Stimulated activated CD8-positive, alpha-beta memory T cell treated with anti-CD3 and anti-CD28 coated beads, Interleukin-12 subunit alpha, Interleukin-12 subunit beta, amount 100 ng/mL, for 24 hours (primary cell): ENCODE measurements around the gene PGA5.

Experiments
- DNase-seq: peaks from one replicate; pipeline ENCODE4 v3.0.0-alpha.2; 2020; ENCODE audit errors: extremely low read depth

PGA5 gene

DNA sequence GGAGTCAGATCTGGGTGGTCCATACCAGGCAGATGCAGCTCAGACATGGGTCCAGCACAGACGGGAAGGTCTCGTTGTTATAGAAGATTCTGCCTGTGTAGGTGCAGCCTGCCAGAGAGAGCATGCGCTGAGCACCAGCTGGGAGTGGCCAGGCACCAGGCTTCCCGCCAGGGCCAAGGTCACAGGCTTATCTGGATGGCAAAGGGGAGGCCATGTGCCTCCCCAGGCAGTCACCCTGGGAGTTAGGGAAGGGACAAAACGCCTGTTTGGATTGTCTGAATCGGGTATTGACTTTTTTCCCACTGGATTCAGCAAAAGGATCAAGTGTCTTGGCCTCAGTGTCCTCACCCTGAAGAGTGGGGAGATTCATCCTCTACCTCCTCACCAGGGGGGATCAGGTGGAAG, 26.5 kb downstream of the PGA5 start:
- no peak for DNase-seq

DNA sequence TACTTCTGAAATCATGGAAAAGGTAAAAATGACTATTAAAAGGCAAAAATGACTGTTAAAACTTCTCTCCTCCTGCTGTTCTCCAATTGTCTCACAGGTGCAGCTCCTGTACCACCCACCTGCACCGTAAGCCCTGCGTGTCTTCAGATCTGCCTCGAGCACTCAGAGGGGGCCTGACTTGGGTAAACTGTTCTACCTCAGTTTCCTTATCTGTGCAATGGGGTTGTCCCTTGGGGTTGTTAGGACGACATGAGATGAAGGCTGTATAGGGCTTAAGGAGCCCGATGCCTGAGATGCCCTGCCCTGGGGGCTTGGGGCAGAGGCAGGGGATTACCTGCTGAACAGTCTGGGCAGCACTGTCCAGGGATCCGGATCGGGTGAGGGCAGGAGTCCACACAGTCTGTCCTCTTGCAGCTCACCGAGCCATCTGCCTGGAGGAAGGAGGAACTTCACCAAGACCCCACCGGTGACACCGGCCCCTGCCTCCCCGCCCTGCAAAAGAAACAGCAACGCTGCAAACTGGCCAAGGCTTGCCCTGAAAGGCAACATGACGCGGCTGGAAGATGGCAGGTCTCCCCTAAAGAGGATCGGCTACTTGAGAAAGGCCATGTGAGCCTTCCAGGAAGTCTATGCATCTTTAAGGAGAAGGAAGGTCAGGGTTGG, 27.7 kb downstream of the PGA5 start:
- DNase-seq, result no peak

DNA sequence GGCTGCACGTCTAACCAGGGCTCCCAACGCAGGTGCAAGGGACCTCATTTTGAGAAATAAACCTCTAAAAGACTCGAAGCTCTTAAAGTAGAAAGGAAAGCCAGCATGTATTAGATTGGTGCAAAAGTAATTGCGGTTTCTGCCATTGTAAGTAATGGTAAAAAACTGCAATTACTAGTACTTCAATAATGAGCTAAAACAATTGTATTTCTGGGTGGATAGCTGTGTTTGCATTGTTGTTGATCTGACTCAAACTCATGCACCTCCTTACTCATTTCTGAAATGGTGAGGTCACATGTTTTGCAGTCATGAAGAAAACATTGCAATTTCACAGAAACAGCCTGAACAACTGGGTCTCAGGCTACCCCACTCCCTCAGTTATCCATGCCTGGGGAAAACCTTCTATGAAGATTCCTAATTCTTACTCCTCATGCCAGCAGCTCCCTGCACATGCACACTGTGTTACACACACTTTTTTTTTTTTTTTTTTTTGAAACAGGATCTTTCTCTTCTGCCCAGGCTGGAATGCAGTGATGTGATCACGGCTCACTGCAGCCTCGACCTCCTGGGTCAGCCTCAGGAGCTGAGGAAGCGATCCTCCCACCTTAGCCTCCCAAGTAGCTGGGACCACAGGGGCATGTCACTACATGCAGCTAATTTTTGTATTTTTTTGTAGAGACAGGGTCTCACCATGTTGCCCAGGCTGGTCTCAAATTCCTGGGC, 29.5 kb downstream of the PGA5 start:
- no peak for DNase-seq

DNA sequence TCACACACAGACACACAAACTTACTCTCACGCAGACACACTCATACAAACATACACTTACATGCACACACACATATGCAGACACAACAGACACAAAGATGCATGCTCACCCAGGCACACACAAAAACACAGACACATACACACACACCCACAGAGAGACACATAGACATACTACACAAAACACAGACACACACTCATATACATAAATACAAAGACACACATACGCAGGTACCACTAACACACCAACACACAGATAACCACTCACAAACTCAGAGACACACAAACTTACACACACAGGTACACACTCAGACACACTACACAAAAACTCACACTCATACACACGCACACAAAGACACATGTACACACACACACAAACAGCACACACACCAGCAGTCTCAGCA, 31.8 kb downstream of the PGA5 start:
- DNase-seq, result no peak

DNA sequence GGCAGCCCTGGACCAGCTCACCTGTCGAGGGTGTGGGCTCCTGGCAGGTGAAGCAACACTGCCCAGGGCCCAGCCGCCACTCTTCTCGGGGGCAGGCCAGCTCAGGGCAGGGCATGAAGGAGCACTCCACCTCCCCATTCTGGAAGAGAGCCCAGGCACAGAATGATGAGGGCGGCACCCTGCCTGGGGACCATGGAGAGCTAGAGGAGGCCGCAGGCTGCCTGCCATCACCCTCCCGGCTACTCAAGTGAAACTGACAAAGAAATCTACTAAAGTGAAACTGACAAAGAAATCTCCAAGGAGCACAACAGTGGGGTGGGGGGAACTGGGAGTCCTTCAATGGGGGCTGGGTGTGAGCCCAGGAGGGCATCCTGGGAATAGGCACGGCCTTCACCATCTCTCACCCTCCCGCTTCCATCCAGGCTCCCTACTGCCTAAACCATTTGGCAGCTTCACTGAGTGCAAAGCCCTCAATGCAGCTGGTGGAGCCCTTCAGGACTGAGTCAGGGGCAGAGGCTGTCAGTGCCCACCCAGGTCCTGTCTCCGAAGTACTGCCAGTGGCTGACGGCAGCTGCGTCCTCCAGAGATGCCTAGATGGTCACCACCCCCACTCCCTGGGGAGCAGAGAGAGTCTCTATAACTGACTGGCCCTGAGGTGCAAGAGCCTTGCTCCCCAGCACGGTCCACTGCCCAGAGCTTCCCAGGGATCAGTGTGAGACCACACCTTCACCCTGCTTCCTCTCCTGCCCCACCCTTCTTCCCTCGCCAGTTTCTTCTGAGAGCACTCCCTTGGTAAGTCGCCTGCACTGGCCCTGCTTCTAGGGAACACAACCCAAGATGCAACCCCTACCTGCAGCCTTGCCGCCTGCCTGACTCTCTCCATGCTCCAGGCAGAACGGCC, 32.5 kb downstream of the PGA5 start:
- no peak for DNase-seq

DNA sequence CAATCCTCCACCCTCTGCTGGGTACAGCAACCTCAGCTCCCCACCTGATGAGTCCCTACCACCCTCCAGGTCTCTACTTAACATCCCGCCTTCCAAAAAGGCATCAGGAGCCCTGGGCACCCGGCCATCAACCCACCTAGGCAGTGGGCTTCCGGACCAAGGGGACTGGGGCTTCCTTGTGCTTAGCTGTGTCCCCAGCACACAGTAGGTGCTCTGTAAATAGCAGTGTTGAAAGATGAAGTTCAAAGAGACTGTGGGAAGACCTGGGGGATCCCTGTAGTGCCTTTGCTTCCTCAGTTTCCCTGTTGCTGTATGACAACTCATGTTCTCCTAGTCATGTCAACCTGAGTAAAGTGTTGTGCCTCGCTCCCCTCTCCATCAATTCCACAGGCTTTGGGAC, 33.1 kb downstream of the PGA5 start:
- no peak for DNase-seq

DNA sequence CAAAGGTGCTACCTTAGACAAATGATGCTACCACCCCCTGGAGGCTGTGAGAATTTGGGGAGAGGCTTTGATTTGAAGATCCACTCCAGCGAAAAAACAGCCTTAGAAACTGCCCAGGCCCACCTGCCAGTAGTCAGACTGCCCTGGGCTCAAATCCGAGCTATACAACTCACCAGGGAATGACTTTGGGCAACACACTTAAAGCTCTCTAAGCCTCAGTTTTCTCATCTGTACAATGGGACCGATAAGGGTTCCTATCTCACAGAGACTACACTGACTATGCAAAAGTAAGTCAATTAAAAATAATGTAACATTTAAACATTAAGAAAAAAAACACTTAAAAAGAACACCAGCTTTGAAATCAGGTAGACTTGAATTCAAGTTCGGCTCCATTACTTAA, 34.2 kb downstream of the PGA5 start:
- DNase-seq, result no peak

DNA sequence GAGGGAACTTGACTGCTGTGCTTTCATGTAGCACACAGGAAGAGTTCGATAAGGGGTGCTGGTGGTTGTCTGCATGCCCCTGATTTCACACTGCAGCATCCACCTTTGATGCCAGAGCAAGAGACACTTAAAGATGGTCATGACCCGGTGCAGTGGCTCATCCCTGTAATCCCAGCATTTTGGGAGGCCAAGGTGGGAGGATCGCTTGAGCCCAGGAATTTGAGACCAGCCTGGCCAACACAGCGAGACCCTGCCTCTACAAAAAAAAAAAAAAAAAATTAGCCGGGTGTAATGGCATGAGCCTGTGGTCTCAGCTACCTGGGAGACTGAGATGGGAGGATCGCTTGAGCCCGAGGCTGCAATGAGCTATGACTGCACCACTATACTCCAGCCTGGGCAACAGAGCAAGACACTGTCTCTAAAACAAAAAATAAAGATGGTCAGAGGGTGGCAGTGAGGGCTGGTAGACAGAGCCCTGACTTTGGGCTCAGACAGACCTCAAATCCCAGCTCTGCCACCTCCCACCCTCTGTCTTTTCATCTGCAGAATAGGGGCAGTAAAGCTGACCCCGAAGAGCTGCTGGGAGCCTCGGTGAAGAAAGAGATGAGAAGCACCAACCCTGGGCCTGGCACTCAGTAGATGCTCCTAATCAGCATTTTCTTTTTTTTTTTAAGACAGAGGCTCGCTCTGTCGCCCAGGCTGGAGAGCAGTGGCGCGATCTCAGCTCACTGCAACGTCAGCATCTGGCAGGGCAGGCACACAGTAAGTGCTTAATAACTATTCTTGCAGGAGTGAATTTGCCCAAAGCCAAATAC, 36.4 kb downstream of the PGA5 start:
- no peak for DNase-seq

DNA sequence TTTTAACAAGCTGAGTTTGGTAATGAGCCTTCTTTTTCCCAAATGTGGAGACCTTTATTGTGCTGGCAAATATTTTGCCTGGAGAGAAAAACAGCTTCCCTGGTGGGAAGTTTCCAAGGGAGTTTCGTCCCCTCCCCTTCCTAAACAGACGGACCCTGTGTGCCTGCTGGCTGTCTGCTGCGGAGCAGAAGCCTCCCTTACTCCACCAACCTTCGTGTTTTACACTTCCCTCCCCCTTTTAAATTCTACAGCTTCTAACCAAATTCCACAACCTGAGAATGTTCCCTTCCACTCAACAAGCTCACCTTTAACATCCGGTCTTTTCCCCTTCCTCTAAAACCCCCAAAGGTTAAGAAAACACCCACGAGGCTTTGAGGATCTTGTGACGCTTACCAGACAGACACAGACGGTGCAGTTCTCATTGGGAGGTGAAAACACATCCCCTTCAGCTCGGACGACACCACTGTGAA, 37.1 kb downstream of the PGA5 start:
- DNase-seq, result no peak

DNA sequence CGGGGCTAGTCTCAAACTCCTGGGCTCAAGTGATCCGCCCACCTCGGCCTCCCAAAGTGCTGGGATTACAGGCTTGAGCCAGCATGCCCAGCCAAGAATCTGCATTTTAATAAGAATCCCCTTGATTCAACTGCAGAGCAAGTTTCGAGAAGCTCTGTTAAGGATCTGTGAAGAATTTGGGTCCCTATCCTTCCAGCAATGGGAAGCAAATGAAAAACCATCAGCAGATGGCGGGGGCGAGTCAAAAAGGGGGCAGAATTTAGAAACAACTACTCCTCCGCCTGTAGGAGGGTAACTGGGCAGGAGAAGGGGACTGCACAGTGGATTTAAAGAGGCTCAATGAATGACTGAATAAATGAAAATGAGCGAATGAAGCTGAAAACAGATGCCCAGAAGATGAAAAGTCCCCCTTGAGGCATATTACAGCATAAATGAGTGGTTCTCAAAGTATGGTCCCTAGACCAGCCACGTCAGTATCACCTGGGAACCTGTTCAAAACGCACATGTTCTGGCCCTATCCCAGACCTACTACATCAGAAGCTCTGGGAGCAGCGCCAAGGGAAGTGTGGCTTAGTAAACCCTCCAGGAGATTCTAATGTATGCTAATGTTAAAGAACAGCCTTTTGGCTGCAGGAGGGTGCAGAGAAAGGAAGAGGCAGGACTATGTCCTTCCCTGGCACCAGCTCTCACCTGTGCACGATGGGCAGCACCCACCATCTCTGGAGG, 39.1 kb downstream of the PGA5 start:
- no peak for DNase-seq

DNA sequence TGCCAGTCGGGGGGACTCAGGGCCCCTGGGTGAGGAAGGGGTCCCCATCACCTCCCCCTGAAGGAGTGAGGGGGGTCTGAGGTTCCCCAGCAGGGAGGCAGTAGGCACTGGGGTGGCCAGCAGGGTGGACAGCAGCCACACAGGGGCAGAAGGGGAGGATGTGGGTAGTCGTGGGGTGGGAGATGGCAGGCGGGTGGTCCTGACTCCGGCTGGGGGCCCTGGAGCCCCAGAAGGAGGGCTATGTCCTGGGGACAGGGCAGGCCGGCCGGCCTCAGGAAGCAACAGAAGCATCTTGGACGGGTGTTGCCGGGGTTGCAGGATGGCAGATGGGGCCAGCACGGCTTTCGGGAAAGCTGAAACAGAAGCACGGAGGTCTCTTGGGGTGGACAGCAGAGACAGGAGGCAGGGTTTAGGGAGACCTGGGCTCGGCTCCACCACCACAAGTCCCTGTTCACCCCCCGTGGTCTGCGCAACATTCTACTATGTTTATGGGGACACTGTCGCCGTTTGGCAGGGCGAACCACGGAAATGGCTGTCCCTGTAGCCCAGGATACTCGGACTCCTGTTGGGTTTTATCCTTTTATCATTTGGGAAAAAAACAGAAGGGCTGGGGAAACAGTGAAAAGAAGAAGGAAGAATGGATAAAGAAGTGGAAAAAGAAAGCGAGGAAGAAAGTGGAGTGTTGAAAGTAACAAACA, 40.1 kb downstream of the PGA5 start:
- no peak for DNase-seq

DNA sequence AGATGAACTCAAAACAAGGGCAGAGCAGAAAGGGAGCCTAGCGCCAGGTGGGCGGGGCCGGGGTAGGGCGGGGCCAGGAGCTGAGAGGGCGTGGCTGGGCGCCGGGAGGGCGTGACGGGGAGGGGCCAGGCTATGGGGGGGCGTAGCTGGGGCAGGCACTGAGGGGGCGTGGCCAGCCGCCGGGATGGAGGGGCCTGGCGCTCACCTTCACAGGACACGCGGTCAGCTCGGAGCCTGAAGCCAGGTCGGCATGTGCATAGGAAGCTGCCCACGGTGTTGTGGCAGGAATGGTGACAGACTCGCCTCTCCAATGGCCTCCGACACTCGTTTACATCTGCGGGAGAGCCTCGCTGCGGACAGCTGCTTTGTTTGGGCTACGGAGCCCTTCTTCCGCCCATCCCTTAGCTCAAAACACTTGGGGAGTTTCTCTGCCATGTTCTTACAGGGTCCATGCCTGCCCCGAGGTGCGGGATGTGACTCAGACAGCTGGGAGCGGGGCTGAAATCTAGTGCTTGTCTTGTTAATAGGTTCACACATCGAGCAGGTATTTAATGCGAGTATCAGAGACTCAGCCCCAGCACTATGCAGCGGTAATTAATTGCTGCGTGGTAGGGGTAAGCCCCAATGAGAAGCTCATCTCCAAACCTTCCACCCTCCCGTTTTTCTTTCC, 40.7 kb downstream of the PGA5 start:
- no peak for DNase-seq

DNA sequence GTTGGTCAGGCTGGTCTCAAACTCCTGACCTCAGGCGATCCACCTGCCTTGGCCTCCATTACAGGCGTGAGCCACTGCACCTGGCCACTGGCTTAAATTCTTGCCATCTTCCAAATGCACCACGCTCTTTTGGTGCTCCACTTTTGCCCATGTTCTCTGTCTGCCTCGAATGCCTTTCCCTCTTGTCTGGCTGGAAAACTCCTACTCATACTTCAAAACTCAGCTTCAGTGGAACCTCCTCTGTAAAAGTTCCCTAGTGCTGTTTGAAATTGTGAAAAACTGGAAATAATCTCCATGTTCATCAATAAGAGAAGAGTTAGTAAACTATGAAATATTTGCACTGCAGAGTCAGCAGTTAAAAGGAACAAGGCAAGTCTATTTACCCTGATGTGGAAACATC, 42.6 kb downstream of the PGA5 start:
- no peak for DNase-seq

DNA sequence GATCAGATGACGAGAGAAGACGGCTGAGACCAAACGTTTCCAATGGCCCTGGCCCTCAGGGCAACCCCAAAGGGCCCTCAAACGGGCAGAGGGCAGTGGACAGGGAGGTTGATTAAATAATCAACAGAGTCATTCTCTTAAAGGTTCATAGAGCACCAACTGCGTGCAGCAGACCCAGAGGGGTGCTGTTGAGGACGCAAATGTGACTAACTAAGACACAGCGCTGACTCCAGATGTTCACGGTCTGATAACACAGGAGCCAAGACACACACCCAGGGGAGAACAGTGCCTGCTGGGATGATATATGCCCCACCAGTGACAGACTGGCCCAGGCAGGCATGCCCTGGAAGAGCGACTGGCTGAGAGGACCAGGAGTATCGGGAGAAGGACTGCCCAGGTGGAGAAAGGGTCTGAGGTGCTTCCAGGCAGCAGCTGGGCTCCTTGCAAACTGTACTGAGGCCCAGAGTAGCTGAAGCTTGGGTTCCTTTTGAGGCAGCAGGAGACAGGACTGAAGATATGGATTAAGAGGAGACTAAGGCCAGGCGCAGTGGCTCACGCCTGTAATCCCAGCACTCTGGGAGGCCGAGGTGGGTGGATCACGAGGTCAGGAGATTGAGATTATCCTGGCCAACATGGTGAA, 46.5 kb downstream of the PGA5 start:
- DNase-seq, result no peak

DNA sequence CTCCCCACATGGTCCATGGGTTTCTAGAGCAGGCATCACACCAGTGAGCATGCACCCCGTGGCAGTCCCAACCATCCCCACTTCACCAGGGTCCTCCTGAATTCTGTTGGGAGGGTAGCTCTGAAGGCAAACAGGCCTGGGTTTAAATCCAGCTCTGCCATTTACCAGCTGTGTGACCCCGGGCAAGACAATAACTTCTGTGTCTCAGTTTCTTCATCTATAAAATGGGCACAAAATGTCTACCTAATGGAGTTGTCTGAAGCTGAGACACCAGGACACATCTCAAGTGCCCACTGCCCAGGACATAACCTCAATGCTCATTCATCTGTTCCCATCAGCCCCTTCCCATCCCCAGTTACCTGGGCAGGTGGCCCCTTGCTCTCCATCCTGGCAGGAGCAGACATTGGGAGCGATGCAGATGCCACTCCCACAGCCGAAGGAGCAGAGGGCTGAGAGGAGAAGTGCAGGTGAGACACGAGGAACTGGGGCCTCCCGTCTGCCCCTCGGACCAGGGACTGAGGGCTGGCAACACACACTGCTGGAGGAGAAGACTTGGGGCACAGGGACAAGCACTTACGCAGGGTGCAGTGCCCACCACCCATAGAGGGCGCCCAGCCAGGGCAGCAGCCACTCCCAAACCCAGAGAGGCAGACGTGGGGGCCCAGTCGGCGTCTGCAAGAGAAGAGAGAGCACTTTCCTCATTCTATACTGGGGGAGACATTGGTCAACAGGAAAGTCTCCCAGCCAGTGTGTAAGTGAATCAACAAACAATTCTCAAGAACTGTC, 50.1 kb downstream of the PGA5 start:
- DNase-seq, result no peak

DNA sequence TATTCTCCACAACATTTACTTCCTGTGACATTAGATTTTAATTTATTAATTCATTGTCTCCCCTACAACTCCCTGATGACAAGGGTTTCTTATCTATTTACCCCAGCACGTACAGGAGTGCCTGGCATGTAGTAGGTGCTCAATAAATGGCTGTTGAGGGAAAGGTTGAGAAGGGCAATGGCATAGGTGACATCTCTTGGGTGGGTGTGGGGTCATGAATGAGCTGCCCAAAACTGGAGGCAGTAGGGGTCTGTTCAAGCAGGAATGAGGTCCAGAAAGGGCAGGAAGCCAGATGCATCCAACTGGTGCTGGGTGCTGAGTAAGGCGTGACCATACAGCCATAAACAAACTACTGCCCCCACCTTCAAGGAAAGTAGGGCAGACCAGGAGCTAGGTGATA, 51.4 kb downstream of the PGA5 start:
- DNase-seq, result no peak

DNA sequence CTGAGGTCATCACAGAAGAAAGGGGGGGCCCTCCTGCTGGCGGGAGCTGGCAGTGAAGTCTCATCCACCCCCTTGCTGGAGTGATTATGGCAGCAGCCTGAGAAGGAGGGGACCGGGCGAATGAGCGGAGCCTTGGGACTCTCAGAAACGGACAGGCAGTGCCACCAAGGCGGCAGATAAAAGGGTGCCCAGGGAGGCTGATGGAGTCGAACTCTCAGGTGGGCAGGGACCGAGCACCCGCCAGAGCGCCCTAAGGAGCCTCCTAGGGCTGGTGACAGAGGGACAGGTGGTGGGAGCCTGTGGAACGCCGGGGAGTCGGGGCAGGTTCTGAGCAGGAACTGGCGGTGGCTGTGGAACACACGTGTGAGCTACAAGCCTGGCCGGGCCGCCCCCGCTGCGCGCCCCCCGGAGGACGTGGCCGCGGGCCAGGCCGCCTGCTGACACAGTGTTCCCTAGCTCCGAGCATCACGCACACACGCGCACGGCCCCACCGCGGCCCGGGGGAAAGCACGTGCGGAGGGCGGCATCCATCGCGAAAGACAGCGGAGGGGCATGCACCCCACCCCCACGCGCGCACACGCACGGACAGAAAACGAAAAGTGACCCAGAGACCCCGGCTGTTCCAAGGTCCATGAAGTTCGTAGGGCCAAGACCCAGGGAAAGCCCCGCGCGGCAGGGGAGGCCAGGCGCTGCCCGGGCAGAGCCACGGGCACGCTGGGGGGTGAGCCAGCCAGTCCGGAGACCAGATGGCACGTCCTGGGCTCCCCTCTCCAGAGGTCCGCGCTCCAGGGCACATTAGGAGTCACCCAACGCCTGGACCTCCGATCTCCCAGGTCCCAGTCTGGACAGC, 53.1 kb downstream of the PGA5 start:
- peak; percentile 17 for DNase-seq
